PC-3 (cell line): ENCODE data around the gene POLDIP2.

Experiments
- CTCF ChIP-seq: fragments of 300-600 bp; sonication (generic); conservative IDR thresholded peaks from 2 replicates; pipeline ENCODE4 v1.5.1; 2017; ENCODE audit warnings: antibody characterized with exemption, low read depth, mild to moderate bottlenecking, low read length
- EZH2 ChIP-seq: fragments of 300-600 bp; sonication (generic); IDR thresholded peaks from one replicate; pipeline ENCODE4 v1.6.1; 2017; ENCODE audit warnings: antibody characterized with exemption, mild to moderate bottlenecking, low read length; ENCODE audit not compliant: unreplicated experiment

GRCh38 chr17:28395426-28395825 is 38.1 kb upstream of the POLDIP2 start:
- TF ChIP-seq CTCF: no peak
- TF ChIP-seq EZH2: no peak
